ENCODE data around the gene TACC2.

- TF ChIP-seq, protein P1, sequence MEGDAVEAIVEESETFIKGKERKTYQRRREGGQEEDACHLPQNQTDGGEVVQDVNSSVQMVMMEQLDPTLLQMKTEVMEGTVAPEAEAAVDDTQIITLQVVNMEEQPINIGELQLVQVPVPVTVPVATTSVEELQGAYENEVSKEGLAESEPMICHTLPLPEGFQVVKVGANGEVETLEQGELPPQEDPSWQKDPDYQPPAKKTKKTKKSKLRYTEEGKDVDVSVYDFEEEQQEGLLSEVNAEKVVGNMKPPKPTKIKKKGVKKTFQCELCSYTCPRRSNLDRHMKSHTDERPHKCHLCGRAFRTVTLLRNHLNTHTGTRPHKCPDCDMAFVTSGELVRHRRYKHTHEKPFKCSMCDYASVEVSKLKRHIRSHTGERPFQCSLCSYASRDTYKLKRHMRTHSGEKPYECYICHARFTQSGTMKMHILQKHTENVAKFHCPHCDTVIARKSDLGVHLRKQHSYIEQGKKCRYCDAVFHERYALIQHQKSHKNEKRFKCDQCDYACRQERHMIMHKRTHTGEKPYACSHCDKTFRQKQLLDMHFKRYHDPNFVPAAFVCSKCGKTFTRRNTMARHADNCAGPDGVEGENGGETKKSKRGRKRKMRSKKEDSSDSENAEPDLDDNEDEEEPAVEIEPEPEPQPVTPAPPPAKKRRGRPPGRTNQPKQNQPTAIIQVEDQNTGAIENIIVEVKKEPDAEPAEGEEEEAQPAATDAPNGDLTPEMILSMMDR (IDR thresholded peaks at IDR 0.05) = no peak
- TF ChIP-seq POLR2A (IDR thresholded peaks at IDR 0.05) = no peak
These were observed 262.7 kb downstream of the TACC2 start for GRCh38 chr10:122251459-122252255.
